ENCODE results near the gene TMC4.

TMC4 gene

DNA sequence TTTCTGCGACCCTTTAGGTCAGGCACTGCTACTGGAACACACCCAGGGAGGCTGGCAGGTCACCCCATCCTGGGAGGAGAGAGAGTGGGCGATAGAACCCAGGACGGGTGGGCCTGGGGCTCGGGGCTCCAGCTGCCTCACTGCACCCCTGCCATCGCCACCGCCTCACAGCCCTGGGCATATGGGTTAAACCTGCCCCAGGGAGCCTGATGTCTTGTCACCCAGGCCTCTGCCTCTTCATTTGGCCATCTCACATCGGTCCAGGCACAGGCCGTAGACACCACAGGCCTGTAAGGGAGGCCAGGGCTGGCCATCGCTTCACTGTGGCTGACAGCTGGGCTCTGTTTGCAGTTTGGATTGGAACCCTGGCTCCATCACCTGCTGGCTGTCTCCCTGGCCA is 47.2 kb downstream of the TMC4 start:
- no peak for DNase-seq

GRCh38 chr19:54124393-54124792 is 48.6 kb downstream of the TMC4 start:
- no peak for DNase-seq

GRCh38 chr19:54123682-54124081 is 49.3 kb downstream of the TMC4 start:
- DNase-seq = no peak

GRCh38 chr19:54121259-54121658 is 51.7 kb downstream of the TMC4 start:
- DNase-seq = no peak

DNA sequence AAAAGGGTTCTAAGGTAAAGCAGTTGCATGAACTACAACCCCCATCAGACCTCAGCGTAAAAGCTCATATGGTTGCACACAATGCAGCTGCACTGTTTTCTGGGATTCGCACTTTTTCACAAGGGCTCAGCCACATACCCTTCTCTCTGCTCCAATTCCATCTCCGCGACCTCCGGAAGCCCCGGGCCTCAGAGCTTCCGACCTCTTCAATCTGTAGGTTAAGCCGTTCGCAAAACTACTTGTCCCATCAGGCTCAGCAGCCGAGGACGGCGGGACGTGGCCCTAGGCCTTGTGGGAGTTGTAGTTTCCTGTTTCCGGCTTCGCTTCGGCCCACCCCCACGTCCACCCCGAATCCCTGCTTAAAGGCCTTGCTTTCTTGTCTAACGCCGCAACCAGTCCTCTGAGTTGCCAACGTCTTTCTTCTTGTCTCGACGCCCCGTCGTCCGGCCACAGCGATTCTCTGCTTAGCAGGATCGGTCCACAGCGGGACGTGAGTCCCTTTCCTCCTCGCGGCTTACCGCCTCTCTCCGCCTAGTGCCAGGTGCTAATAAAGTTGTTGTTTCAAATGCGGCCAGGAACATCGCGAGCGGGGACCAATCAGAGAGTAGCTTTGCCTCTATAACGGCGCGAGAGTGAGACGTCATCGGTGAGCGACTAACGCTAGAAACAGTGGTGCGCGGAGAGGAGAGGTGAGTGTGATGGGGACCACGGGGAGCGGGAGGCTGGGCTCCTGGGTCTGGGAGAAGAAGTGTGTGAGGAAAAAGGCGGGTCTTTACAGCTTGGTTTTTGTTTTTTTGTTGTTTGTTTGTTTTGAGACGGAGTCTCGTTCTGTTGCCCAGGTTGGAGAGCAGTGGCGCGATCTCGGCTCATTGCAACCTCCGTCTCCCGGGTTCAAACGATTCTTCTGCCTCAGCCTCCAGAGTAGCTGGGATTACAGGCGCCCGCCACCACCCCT is 57.6 kb downstream of the TMC4 start, which contains the start of the genes PRPF31 and TFPT:
Gene PRPF31 (plus strand): TSS at position 646 of the 955 bp plus-strand sequence. CDS start 2,525 bp downstream, outside the sequence.
Gene TFPT (minus strand): TSS at position 549 of the 955 bp plus-strand sequence. CDS start 388 bp downstream, at position 161.
- peak; percentile 96 to 99 for DNase-seq

- DNase-seq = peak in 1 of 2 experiments; percentile 12
These were observed 58.4 kb downstream of the TMC4 start for GRCh38 chr19:54114340-54115108.

Measured in NCI-H1930 (cell line).